ENCODE data around the gene WNT16.

- TF ChIP-seq EZH2 (IDR thresholded peaks at IDR 0.05): no peak
- no peak for TF ChIP-seq POLR2AphosphoS5 (IDR thresholded peaks at IDR 0.05; ENCODE audit: borderline replicate concordance, low read depth, low read length)
- TF ChIP-seq FOXP2 (optimal IDR thresholded peaks at IDR 0.05; ENCODE audit: control extremely low read depth, extremely low read length, insufficient read depth): no peak
Measured at GRCh38 chr7:121285066-121285667, 43.6 kb upstream of the WNT16 start.
